ENCODE data around the gene CDK5. TPM values are rescaled to one million over a fixed set of nuclear protein-coding genes. Genes with fewer than 3 reads are reported as not detected.

Gene CDK5
- total and polyA plus RNA-seq, 2 of the 13 experiments (the other 11 are each of a cell fraction or from before 2014, with no cell fraction given) = 16.4 to 21.3 TPM

DNA sequence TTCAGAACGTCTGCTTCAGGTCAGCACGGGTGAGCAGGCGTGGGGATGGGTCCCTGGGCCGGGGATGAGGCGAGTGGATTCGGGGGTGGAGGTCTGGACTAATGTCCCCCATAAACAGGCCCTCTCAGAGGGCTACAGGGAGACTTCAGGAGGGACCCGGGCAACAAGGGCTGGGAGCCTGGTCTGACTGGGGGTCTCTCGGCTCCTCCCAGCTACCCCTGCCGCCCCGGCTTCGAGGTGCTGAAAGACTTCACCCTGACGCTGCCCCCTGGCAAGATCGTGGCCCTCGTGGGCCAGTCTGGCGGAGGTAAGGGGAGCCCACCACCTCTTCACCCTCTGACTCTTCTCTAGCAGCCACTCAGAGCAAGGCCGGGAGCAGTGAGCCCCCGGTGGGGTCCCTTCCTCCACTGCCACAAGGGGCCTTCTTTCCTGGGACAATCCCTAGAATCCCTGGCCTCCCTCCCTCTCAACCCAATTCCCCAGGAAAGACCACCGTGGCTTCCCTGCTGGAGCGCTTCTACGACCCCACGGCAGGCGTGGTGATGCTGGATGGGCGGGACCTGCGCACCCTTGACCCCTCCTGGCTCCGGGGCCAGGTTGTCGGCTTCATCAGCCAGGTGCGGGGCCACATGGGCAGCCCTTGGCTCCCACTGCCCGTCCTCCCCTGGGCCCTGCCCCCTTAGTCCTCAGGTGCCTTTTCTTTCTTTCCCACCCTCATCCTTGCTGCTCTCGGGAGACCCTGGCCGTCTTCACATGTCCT, 16.9 kb downstream of the CDK5 start:
- in situ Hi-C loops (cut with HindIII; ENCODE audit: extremely low pct_ligation_motif_present, low pct_unique_long_range_greater_than_20kb) = no loop called here
- ChIA-PET CTCF (ENCODE audit: low intra/inter-chr PET ratio, low total read pairs) (no interaction called here), POLR2A (no interaction called here)
- H3K27ac ChIP-seq (ENCODE audit: extremely low read length, insufficient read depth, low read length) = no peak overlapping the region
- intact Hi-C loops (cut with micrococcal nuclease; ENCODE audit: unreplicated experiment) = no loop called here
- H2AFZ ChIP-seq (ENCODE audit: low read length) = no peak overlapping the region
- 88% methylated on average over 15 of the region's 30 CpGs for WGBS (ENCODE audit: low lambda C conversion rate)
- H3K9ac ChIP-seq (ENCODE audit: insufficient read depth, low read depth, low read length) = no peak overlapping the region
- no peak for DNase-seq (ENCODE audit: low spot score)
- H3K79me2 ChIP-seq (ENCODE audit: insufficient read depth, low read length) = no peaks in the 10 kb centered on the region
- no peak for TF ChIP-seq ZNF615 (CRISPR knock-in tag; IDR thresholded peaks at IDR 0.05; ENCODE audit: borderline replicate concordance)
- no peak for TF ChIP-seq POLR2AphosphoS2 (IDR thresholded peaks at IDR 0.05; ENCODE audit: low read depth, low read length)
- TF ChIP-seq PRDM10 (CRISPR knock-in tag; IDR thresholded peaks at IDR 0.05; ENCODE audit: low read depth) = no peak
- no peak for TF ChIP-seq ARID2 (CRISPR knock-in tag; IDR thresholded peaks at IDR 0.05; ENCODE audit: borderline replicate concordance)
- TF ChIP-seq, protein P1, sequence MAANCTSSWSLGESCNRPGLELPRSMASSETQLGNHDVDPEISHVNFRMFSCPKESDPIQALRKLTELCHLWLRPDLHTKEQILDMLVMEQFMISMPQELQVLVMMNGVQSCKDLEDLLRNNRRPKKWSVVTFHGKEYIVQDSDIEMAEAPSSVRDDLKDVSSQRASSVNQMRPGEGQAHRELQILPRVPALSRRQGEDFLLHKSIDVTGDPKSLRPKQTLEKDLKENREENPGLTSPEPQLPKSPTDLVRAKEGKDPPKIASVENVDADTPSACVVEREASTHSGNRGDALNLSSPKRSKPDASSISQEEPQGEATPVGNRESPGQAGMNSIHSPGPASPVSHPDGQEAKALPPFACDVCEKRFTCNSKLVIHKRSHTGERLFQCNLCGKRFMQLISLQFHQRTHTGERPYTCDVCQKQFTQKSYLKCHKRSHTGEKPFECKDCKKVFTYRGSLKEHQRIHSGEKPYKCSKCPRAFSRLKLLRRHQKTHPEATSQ (CRISPR knock-in tag; IDR thresholded peaks at IDR 0.05; ENCODE audit: borderline replicate concordance) = no peak
- no peak for TF ChIP-seq HHEX (CRISPR knock-in tag; IDR thresholded peaks at IDR 0.05)
- TF ChIP-seq ZNF788 (CRISPR knock-in tag; IDR thresholded peaks at IDR 0.05; ENCODE audit: borderline replicate concordance) = no peak
- no peak for TF ChIP-seq PCBP2 (optimal IDR thresholded peaks at IDR 0.05; ENCODE audit: low read depth, low read length, poor library complexity, severe bottlenecking)
- ATAC-seq = no peak
- no peaks in the 10 kb centered on the region for H4K20me1 ChIP-seq (ENCODE audit: insufficient read depth, low read length)
- no peak overlapping the region for H3K4me3 ChIP-seq (replicated peaks in 1 of 3; ENCODE audit: insufficient read depth in 1 of 3, low read depth in 2 of 3, low read length in 3 of 3)
- H3K27me3 ChIP-seq (ENCODE audit: control insufficient read depth in 1 of 2, insufficient read depth in 2 of 2, low read length in 2 of 2) = no peaks in the 10 kb centered on the region
- BruUV-seq (replicated peaks) = no TSS peak
- no peak overlapping the region for H3K4me2 ChIP-seq (ENCODE audit: low read depth, low read length)
- H3K9me3 ChIP-seq (ENCODE audit: low read length) = no peaks in the 10 kb centered on the region
- no peaks in the 10 kb centered on the region for H3K36me3 ChIP-seq (replicated peaks in 1 of 2; ENCODE audit: control insufficient read depth in 1 of 2, insufficient read depth in 2 of 2, low read length in 2 of 2)
- no peak for FAIRE-seq
- H3K4me1 ChIP-seq (ENCODE audit: insufficient read depth, low read length) = peaks cover 14% of the 10 kb centered on the region

Measured in HepG2 (cell line).